ENCODE results near the gene CES3.
A peak's percentile ranks its signal among the peaks of the same experiment; 100 is the strongest.
"Not testable (repeated sequence)": the region's sequence is repeated elsewhere in the genome, so short reads cannot be mapped to it uniquely, and the experiment has no call there.

Gene CES3

DNA sequence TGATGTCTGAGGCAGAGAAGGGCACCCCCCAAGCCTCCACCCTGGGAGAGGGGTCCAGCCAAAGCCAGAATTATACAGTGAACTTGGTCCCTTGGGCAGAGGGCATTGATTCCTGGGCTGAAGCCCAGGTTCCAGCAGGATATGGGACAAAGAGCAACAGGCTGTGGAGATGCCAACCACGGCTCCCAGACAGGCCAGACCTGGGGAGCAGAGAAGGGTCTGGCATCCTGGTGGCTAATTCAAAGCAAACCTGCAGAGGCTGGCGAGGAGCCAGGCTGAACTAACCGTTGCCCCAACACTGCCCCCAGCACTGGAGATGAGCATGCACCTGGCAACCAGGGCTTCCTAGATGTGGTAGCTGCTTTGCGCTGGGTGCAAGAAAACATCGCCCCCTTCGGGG lies 3.0 kb downstream of the CES3 start:
- DNase-seq (ENCODE audit: low read depth in 2 of 3, low spot score in 1 of 3), result no peak

DNA sequence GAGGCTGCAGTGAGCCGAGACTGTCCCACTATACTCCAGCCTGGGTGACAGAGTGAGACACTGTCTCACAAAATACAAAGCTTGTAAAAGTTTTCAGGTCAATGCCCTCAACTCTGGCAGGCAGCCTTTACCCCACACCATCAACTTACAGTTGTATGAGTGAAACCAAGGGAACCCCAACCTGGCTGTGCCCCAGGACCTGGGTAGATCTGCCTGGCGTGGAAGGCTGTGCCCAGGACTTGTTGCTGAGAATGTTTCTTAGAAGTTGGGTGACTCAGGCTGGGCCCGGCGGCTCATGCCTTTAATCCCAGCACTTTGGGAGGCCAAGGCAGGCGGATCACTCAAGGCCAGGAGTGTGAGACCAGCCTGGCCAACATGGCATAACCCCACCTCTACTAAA lies 7.8 kb downstream of the CES3 start:
- DNase-seq (ENCODE audit: low read depth in 2 of 3, low spot score in 1 of 3), result no peak

DNA sequence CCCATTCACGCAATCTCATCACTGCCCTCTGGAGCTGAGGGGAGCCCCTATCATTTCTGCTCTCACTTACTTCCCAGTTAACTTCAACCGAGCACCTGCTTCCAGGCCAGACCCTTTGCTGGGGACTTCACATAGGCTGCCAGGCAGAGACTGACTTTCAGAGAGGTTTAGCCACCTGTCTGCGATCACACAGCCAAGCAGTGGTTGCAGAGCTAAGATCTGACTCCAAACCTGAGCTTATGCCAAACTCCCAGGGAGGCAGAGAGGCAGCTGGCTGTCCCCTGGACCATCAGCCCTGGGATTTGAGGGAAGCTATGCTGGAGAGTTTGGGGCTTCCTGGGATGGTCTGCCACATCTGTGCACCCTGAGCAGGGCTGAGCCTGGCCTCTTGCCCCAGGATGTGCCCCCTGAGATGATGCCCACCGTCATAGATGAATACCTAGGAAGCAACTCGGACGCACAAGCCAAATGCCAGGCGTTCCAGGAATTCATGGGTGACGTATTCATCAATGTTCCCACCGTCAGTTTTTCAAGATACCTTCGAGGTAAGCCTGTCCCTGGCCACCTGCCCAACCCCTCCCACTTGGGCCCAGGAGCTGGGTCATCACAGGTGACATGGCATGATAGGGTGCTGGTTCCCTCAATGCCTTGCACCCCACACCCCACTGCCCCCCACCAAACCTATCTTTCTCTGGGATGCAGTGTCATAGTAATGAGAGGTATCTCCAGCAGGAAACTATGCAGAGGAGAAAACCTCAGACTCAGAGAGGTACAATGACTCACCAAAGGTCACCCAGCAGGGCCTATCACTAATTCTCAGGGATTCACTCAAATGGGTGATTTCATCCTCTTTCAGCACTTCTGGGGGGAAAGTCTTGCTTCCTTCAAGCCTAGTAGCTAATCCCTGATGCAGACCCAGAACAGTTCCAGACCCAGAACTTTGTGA lies 10.0 kb downstream of the CES3 start:
- DNase-seq (ENCODE audit: low read depth in 2 of 3, low spot score in 1 of 3), result no peak

GRCh38 chr16:66972983-66973382 lies 11.9 kb downstream of the CES3 start:
- no peak for DNase-seq (ENCODE audit: low read depth in 2 of 3, low spot score in 1 of 3)

DNA sequence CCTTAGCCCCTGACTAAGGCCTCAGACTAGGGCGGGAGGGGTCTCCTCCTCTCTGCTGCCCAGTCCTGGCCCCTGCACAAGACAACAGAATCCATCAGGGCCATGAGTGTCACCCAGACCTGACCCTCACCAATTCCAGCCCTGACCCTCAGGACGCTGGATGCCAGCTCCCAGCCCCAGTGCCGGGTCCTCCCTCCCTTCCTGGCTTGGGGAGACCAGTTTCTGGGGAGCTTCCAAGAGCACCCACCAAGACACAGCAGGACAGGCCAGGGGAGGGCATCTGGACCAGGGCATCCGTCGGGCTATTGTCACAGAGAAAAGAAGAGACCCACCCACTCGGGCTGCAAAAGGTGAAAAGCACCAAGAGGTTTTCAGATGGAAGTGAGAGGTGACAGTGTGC lies 12.7 kb downstream of the CES3 start:
- DNase-seq (ENCODE audit: low read depth in 2 of 3, low spot score in 1 of 3), result no peak

- not testable (repeated sequence) for DNase-seq (ENCODE audit: low read depth in 2 of 3, low spot score in 1 of 3)
Measured at GRCh38 chr16:66974156-66974931, 13.3 kb downstream of the CES3 start.

GRCh38 chr16:66974932-66975246 lies 13.8 kb downstream of the CES3 start:
- DNase-seq (ENCODE audit: low read depth in 2 of 3, low spot score in 1 of 3), result peak; percentile 37 to 55 (median 51)

DNA sequence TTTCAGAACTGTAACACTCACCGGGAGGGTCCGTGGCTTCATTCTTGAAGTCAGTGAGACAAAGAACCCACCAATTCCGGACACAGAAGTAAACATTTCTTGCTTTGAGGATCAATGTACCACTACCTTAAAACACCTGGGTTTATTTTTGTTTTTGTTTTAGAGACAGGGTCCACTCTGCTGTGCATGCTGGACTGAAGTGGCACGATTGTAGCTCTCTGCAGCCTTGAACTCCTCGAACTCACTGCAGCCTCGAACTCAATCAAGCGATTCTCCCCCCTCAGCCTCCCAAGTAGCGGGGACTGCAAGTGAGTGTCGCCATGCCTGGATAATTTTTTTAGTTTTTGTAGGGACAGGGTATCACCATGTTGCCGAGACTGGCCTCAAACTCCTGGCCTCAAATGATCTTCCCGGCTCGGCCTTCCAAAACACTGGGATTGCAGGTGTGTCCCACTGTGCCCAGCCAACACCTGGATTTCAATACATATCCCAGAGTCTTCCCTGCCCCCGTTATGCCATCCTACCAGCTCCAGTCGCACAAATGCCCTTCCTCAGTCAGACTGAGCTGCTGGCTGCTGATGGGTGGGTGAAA lies 14.3 kb downstream of the CES3 start:
- no peak for DNase-seq (ENCODE audit: low read depth in 2 of 3, low spot score in 1 of 3)

GRCh38 chr16:66976746-66977145 lies 15.7 kb downstream of the CES3 start:
- no peak for DNase-seq (ENCODE audit: low read depth in 2 of 3, low spot score in 1 of 3)

DNA sequence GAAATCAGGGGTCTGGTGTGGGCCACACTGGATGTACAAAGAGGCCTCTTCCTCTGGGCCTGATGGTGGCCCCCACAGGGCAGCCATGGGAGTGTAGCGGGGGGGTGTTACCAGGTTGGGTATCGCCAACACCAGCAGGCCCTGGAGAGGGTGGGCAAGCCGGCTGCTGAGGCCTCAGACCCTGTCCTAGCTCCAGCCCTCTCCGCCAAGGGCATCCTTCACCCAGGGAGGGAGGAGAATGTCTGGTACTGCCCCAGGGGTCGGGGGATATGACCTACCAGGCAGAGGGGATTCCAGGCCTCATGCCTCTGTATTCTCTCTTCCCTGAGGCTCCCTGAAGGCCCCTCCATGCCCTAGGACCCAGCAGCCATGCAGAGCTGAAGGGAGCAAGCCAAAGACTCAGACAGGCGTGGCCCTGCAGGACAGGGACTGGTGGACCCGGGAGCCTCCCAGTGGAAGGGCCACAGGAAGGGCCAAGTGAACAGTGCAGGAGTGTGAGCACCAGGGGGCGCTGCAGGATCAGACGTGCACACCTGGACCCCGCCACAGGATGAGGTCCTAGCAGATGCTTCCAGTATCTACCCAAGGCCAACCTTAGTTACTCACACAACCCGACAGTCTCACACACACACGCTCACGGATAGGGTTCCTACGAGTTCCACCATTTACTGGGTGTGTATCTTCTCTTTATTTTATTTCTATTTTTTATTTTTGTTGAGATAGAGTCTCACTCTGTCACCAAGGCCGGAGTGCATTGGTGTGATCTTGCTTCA lies 16.5 kb downstream of the CES3 start:
- peak; percentile 86 to 93 (median 89) for DNase-seq (ENCODE audit: low read depth in 2 of 3, low spot score in 1 of 3)

- DNase-seq (ENCODE audit: low read depth in 2 of 3, low spot score in 1 of 3), result no peak
Measured at GRCh38 chr16:66979011-66979717, 18.1 kb downstream of the CES3 start.

GRCh38 chr16:66983033-66983432 lies 22.0 kb downstream of the CES3 start:
- DNase-seq (ENCODE audit: low read depth in 2 of 3, low spot score in 1 of 3), result no peak

- DNase-seq (ENCODE audit: low read depth in 2 of 3, low spot score in 1 of 3), result peak; percentile 60 to 71 (median 67)
Measured at GRCh38 chr16:66984892-66985311, 23.8 kb downstream of the CES3 start.

GRCh38 chr16:66986559-66986958 lies 25.5 kb downstream of the CES3 start:
- DNase-seq (ENCODE audit: low read depth in 2 of 3, low spot score in 1 of 3), result no peak

- DNase-seq (ENCODE audit: low read depth in 2 of 3, low spot score in 1 of 3), result no peak
Measured at GRCh38 chr16:66988197-66988788, 27.2 kb downstream of the CES3 start, which contains the start of gene CES4A. TSS of gene CES4A (plus strand) at chr16:66988589. CDS start at chr16:66988773, 184 bp downstream.

DNA sequence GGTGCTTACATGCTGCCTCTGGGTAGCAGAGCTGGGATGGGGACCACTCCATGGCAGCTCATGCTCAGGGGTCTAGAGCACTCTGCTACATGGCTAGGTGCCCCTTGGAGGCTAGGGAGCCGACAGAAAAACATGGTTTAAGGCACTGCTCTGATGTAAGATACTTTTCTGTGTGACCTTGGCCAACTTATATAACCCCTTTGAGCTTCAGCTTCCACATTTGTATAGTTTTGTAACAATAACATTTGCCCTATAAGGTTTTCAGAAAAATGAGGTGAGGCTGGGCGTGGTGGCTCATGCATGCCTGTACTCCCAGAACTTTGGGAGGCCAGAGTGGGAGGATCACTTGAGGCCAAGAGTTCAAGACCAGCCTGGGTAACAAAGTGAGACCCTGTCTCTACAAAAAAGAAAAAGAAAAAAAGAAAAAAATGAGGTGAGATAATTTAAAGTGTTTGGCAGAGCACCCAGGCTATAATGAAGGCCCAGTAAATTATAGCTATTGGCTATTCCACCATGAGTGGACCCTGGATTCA lies 30.5 kb downstream of the CES3 start:
- DNase-seq (ENCODE audit: low read depth in 2 of 3, low spot score in 1 of 3), result no peak

- not testable (repeated sequence) for DNase-seq (ENCODE audit: low read depth in 2 of 3, low spot score in 1 of 3)
Measured at GRCh38 chr16:66993558-66993957, 32.5 kb downstream of the CES3 start.

DNA sequence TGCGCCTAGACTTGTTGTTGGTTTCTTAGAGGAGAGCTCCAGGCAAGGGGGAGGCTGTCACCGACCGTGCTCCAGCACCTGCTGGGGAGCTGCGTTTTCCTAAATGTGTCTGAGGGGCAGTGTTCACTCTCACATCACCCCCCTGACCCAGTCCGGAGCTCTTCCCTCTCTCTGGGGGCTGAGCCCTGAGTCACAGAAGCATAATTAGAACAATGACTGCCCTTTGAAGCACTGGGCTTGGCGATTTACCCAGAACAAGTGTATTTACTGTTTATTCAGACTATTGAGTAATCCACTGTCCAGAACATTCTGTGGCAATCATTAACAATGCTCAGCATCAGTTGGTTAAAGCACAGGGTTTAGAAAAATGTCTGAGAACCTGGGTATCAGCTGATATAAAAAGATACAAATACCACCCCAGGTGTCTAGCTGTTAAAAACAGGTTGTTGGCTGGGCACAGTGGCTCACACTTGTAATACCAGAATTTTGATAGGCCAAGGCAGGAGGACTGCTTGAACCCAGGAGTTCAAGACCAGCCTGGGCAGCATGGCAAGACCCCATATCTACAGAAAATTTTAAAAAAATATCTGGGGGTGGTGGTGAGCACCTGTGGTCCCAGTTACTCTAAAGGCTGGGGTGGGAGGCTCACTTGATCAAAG lies 35.4 kb downstream of the CES3 start:
- DNase-seq (ENCODE audit: low read depth in 2 of 3, low spot score in 1 of 3), result no peak

DNA sequence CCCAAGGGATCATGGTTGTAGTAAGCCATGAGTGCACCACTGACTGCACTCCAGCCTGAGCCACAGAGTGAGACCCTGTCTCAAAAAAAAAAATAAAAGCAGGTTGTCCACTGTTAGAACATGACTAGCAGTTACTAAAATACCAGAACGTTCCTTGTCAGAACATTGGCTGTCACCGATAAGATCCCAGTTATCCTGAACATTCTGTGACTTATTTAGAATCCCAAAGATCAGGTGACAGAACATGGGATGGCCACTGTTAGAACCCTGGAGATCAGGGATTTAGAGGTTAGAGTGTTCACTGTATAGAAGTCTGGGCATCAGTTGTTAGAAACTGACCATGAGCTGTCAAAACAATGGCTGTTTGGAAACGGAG lies 35.9 kb downstream of the CES3 start:
- DNase-seq (ENCODE audit: low read depth in 2 of 3, low spot score in 1 of 3), result no peak
